Placental pericyte (primary cell): ENCODE data around the gene FBXO22. TPM values are rescaled to one million over a fixed set of nuclear protein-coding genes. Genes with fewer than 3 reads are reported as not detected.

Experiments
- small RNA-seq: library from RNA; depleted of rRNA; stranded (forward); fragments of <200 nt; gene quantifications from one replicate; pipeline ENCODE3, GENCODE V24; 2012; ENCODE audit warnings: low replicate concordance
- total RNA-seq: library from RNA; depleted of rRNA; stranded (reverse); fragments of >200 nt; gene quantifications from 2 replicates; pipeline ENCODE4 v1.2.3, GENCODE V29; 2012

The FBXO22 gene
- total RNA-seq, result 40.9 and 60.4 TPM in 2 replicates

DNA sequence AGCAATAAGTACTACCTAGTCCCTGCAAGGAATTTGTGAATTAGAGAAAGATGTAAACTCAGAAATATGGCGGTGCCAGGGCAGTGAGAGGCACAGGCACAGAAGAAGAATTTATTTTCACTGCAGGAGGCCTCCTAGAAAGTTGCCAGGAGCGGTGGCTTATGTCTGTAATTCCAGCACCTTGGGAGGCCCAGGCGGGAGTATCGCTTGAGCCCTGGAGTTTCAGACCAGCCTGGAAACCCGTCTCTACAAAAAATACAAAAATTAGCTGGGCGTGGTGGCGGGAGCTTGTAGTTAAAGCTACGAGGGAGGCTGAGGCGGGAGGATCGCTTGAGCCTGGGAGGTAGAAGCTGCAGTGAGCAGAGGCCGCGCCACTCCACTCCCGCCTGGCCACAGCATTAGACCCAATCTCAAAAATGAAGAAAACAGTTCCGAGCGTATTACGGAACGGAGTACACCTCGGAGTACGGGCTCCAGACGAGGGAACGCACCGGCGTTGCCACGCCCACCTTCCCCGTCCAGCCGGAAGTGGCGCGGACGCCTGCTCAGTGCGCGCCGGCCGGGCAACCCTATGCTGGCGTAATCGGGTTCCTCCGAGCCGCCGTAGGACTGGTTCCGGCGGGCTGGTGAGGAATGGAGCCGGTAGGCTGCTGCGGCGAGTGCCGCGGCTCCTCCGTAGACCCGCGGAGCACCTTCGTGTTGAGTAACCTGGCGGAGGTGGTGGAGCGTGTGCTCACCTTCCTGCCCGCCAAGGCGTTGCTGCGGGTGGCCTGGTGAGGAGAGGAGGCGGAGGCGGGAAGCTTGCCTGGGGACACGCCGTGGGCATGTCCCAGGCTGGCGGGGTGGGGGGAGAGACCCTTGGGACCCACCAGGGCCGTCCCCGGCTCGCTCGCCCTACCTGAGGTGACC is at the start of gene FBXO22:
Gene FBXO22 (plus strand): TSS at position 548 of the 909 bp plus-strand sequence. CDS start 86 bp downstream, at position 634.

Small RNA genes lying within 50 kb of the gene (small RNA-seq; reads per million reads assigned to genes)
- not detected for gene RN7SL510P

Other genes starting within 250 kb of the FBXO22 start
- 15.3 and 83.2 TPM in 2 replicates for gene CSPG4, start 191.0 kb upstream of the FBXO22 start, total RNA-seq
- 47.7 and 62.3 TPM in 2 replicates for gene UBE2Q2, start 60.4 kb upstream of the FBXO22 start, total RNA-seq
- gene NRG4, start 108.5 kb downstream of the FBXO22 start, total RNA-seq, result not detected in 2 replicates
- gene TMEM266, start 156.1 kb downstream of the FBXO22 start, total RNA-seq, result not detected in 2 replicates